SK-N-MC (cell line): ENCODE data around the gene FMC1.

ENCODE experiments used
- EZH2 ChIP-seq: fragments of 200-600 bp; sonication (generic); IDR thresholded peaks from one replicate; pipeline ENCODE4 v1.6.1; 2017; ENCODE audit warnings: antibody characterized with exemption
- POLR2AphosphoS5 ChIP-seq: IDR thresholded peaks from 2 replicates; pipeline ENCODE4 v1.6.1; 2012; ENCODE audit warnings: mild to moderate bottlenecking, low read depth, low read length, borderline replicate concordance

DNA sequence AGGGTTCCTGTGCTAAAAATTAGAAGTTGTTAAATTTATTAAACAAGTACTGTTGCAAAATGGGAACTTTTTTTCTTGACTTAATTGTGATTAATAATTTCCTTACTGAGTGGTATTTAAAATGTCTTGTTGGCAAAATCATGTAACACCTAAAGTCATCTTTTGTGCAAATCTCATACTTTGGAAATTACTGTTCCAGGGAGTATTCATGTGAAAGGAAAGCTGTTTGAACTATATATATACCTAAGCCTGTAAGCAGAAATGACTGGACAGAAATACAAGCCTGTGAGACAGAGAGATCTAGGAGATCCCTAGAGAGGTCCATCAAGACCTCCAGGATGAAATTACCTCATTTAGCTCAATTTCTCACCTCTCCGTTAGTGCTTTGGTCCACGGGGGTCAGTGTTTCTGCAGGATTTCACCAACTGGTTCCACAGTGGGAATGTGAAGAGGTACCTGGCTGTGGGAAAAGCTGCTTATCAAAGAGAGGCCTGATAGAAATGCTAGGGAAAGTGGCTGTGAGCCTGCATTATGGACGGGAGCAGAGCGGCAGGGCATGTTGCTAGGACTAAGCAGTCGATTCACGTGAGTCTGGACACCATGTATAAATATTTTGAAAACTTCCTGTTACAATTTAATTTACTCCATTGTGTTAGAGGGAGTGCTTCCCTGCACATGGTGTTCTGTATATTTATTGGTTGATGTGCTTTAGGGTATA is 26.5 kb downstream of the FMC1 start:
- TF ChIP-seq POLR2AphosphoS5 (no peak), EZH2 (no peak)
